Brain microvascular endothelial cell (primary cell): ENCODE results near the gene GSTA4.
A peak's percentile ranks its signal among the peaks of the same experiment; 100 is the strongest.

Experiments used
- DNase-seq: peaks from one replicate; pipeline ENCODE4 v3.0.0-alpha.2; 2020
- H3K27ac ChIP-seq: fragments of 250-450 bp; sonication (Bioruptor Pico); 2 replicates; pipeline ENCODE4 v1.5.1; 2020; ENCODE audit warnings: mild to moderate bottlenecking, moderate library complexity
- H3K27me3 ChIP-seq: fragments of 250-450 bp; sonication (Bioruptor Pico); replicated peaks from 2 replicates; pipeline ENCODE4 v1.5.1; 2020; ENCODE audit warnings: mild to moderate bottlenecking
- H3K36me3 ChIP-seq: fragments of 250-450 bp; sonication (Bioruptor Pico); replicated peaks from 2 replicates; pipeline ENCODE4 v1.5.1; 2020; ENCODE audit warnings: mild to moderate bottlenecking
- H3K4me3 ChIP-seq: 2 replicates; pipeline ENCODE4 v1.5.1; 2011; ENCODE audit warnings: low read depth, mild to moderate bottlenecking, control low read depth, low read length, moderate library complexity
- CTCF ChIP-seq: IDR thresholded peaks from 2 replicates; pipeline ENCODE4 v1.5.1; 2011; ENCODE audit warnings: low read depth, mild to moderate bottlenecking, moderate library complexity, low read length, control low read depth, inconsistent platforms; ENCODE audit errors: missing control alignments
- in situ Hi-C: cut with HindIII; loops from 2 replicates; pipeline ENCODE4 v1.10.0; 2017; ENCODE audit warnings: low sequenced_read_pairs, low pct_ligation_motif_present

The GSTA4 gene

GRCh38 chr6:52999456-52999855 is 4.4 kb upstream of the GSTA4 start:
- Histone ChIP-seq H3K27ac (no peak overlapping the region), H3K4me3 (no peak overlapping the region), H3K27me3 (no peaks in the 10 kb centered on the region), H3K36me3 (no peaks in the 10 kb centered on the region)
- in situ Hi-C loops: no loop called here
- TF ChIP-seq CTCF: no peak
- DNase-seq: no peak

GRCh38 chr6:52998603-52999002 is 3.5 kb upstream of the GSTA4 start:
- TF ChIP-seq CTCF: no peak
- no peaks in the 10 kb centered on the region for H3K36me3 ChIP-seq
- H3K4me3 ChIP-seq: no peak overlapping the region
- H3K27me3 ChIP-seq: no peaks in the 10 kb centered on the region
- no peak overlapping the region for H3K27ac ChIP-seq
- no peak for DNase-seq
- in situ Hi-C loops: no loop called here

GRCh38 chr6:52995913-52996645 is 995 bp upstream of the GSTA4 start:
- no peak for TF ChIP-seq CTCF

GRCh38 chr6:52994839-52995088 is 320 bp downstream of the GSTA4 start:
- in situ Hi-C loops: no loop called here
- Histone ChIP-seq H3K4me3 (peak overlapping the region; percentile 85), H3K36me3 (no peaks in the 10 kb centered on the region), H3K27me3 (no peaks in the 10 kb centered on the region), H3K27ac (peak overlapping the region; percentile 98)
- TF ChIP-seq CTCF: no peak
- DNase-seq: no peak

More at GRCh38 chr6:52995913-52996645, 995 bp upstream of the GSTA4 start:
- Histone ChIP-seq H3K36me3 (no peaks in the 10 kb centered on the region), H3K4me3 (peak overlapping the region; percentile 22), H3K27me3 (no peaks in the 10 kb centered on the region), H3K27ac (no peak overlapping the region)
- in situ Hi-C loops: no loop called here
- peak; percentile 18 for DNase-seq

GRCh38 chr6:52994031-52994838 is 849 bp downstream of the GSTA4 start:
- H3K36me3 ChIP-seq: no peaks in the 10 kb centered on the region
- H3K27me3 ChIP-seq: no peaks in the 10 kb centered on the region
- peak; percentile 16 for DNase-seq
- in situ Hi-C loops: no loop called here
- no peak for TF ChIP-seq CTCF
- H3K27ac ChIP-seq: peak overlapping the region; percentile 98
- peak overlapping the region; percentile 85 for H3K4me3 ChIP-seq
